Spleen (tissue), 7 donors: Measurements from ENCODE around the gene USH2A.

Experiments
- POLR2A ChIP-seq, 3 donors: fragments of 450-650 bp; IDR thresholded peaks; one replicate each; pipeline ENCODE4 v1.5.1; 2017; ENCODE audit warnings: antibody characterized with exemption in 3 of 3, mild to moderate bottlenecking in 1 of 3
- TF ChIP-seq, protein P1 (sequence below), 11 experiments: fragments of 200-600 bp in 7 of 11; fragments of 450-650 bp in 4 of 11; sonication (generic) in 4 of 11; IDR thresholded peaks in 8 of 11; conservative IDR thresholded peaks in 3 of 11; 1 replicate in 7 of 11; 2 replicates in 4 of 11; pipeline versions ENCODE4 v1.4.0 to v1.8.0; 2016 to 2021; ENCODE audit warnings: antibody characterized with exemption in 11 of 11, inconsistent platforms in 4 of 11, mild to moderate bottlenecking in 1 of 11
- donor health status: DM: no; HTN: no; CAD: no; lungs with moderate emphysema.
- donor health status: DM: no; HTN: no; CAD: no.
- donor health status: DM: no; HTN: no; CAD: no.

DNA sequence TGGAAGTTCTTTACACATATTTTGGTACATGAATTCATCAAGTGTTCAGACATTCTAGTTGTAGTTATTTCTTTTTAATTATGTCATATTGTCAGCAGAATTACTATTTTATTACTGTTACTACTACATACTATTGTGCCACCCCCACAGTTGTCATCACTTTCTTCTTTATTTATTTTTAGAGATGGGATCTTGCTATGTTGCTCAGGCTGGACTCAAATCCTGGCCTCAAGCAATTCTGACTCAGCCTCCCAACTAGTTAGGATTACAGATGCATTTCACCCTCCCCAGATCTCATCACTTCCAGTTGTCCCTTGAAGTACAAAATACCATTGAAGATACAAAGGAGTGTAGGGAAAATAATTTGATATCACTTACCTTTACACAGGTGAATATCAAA is 598.2 kb downstream of the USH2A start:
- TF ChIP-seq, protein P1, sequence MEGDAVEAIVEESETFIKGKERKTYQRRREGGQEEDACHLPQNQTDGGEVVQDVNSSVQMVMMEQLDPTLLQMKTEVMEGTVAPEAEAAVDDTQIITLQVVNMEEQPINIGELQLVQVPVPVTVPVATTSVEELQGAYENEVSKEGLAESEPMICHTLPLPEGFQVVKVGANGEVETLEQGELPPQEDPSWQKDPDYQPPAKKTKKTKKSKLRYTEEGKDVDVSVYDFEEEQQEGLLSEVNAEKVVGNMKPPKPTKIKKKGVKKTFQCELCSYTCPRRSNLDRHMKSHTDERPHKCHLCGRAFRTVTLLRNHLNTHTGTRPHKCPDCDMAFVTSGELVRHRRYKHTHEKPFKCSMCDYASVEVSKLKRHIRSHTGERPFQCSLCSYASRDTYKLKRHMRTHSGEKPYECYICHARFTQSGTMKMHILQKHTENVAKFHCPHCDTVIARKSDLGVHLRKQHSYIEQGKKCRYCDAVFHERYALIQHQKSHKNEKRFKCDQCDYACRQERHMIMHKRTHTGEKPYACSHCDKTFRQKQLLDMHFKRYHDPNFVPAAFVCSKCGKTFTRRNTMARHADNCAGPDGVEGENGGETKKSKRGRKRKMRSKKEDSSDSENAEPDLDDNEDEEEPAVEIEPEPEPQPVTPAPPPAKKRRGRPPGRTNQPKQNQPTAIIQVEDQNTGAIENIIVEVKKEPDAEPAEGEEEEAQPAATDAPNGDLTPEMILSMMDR (IDR thresholded peaks at IDR 0.05 in 8 of 11, conservative IDR thresholded peaks at IDR 0.05 in 3 of 11): no peak
- TF ChIP-seq POLR2A (IDR thresholded peaks at IDR 0.05): no peak
